Hematopoietic multipotent progenitor cell treated with erythropoietin and hydrocortisone succinate and interleukin-3 and kit ligand, for 17 days (in vitro differentiated cells): ENCODE results near the gene ARFGAP1.

Experiments used
- DNase-seq: peaks from one replicate; pipeline ENCODE4 v3.0.0-alpha.2; 2015; ENCODE audit warnings: low spot score

ARFGAP1 gene

GRCh38 chr20:63277466-63278272 lies 5.1 kb downstream of the ARFGAP1 start:
- DNase-seq, result no peak

- DNase-seq, result no peak
These were observed 6.0 kb downstream of the ARFGAP1 start for GRCh38 chr20:63278661-63279060.

- no peak for DNase-seq
These were observed 7.3 kb downstream of the ARFGAP1 start for GRCh38 chr20:63279931-63280330.

GRCh38 chr20:63280371-63280770 lies 7.8 kb downstream of the ARFGAP1 start:
- no peak for DNase-seq

GRCh38 chr20:63280929-63281545 lies 8.4 kb downstream of the ARFGAP1 start:
- DNase-seq, result no peak

GRCh38 chr20:63281742-63282665 lies 9.4 kb downstream of the ARFGAP1 start:
- DNase-seq, result no peak

- no peak for DNase-seq
These were observed 10.3 kb downstream of the ARFGAP1 start for GRCh38 chr20:63282946-63283345.

- no peak for DNase-seq
These were observed 10.9 kb downstream of the ARFGAP1 start for GRCh38 chr20:63283397-63284082.

GRCh38 chr20:63284083-63284440 lies 11.4 kb downstream of the ARFGAP1 start:
- no peak for DNase-seq

- no peak for DNase-seq
These were observed 11.9 kb downstream of the ARFGAP1 start for GRCh38 chr20:63284544-63284949.

GRCh38 chr20:63284981-63285524 lies 12.4 kb downstream of the ARFGAP1 start:
- no peak for DNase-seq

GRCh38 chr20:63285636-63286615 lies 13.3 kb downstream of the ARFGAP1 start:
- no peak for DNase-seq

GRCh38 chr20:63286781-63287696 lies 14.4 kb downstream of the ARFGAP1 start:
- no peak for DNase-seq

GRCh38 chr20:63287697-63288580 lies 15.3 kb downstream of the ARFGAP1 start:
- no peak for DNase-seq

- DNase-seq, result no peak
These were observed 16.1 kb downstream of the ARFGAP1 start for GRCh38 chr20:63288581-63289251.

GRCh38 chr20:63289311-63290135 lies 16.9 kb downstream of the ARFGAP1 start:
- no peak for DNase-seq

- DNase-seq, result no peak
These were observed 17.6 kb downstream of the ARFGAP1 start for GRCh38 chr20:63290136-63290676.
